Activated gamma-delta T cell (primary cell): Measurements from ENCODE around the gene PCBP3.

Source experiments
- DNase-seq: peaks from one replicate; lab custom pipeline; 2025; lab: John Stamatoyannopoulos, UW

Gene PCBP3

DNA sequence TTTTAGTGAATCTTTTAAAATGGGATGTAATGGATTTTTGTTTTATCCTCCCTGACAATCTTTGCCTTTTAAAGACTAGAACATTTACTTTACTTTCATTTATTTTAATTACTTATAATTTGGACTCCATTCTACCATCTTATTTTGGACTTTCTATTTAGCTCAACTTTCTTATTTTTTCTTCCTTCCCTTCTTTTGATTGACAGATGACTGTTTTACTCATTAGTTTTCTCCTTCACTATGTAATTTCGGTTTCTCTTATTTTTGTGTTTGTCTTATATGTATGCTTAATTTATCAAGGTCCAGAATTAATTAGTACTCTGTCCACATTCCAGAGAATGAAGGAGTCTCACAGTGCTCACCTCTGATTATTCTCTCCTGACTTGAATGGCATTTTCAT is 109.9 kb downstream of the PCBP3 start:
- DNase-seq, result no peak

DNA sequence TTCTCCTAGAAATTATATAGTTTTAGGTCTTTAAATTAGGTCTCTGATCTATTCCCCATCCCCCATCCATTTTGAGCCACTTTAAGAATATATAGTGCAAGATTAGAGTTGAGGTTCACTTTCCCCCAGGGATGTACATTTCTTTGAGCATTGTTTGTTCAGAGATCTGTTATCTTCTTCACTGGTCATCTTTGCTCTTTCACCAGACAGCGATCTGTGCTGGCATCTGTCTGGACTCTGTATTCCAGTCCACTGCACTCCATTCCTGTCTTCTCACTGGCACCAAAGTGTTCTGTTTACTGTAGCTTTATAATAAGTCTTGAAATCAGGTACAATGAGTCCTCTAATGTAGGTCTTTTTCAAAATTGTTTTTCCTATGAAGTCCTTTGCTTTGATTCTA is 112.5 kb downstream of the PCBP3 start:
- no peak for DNase-seq

DNA sequence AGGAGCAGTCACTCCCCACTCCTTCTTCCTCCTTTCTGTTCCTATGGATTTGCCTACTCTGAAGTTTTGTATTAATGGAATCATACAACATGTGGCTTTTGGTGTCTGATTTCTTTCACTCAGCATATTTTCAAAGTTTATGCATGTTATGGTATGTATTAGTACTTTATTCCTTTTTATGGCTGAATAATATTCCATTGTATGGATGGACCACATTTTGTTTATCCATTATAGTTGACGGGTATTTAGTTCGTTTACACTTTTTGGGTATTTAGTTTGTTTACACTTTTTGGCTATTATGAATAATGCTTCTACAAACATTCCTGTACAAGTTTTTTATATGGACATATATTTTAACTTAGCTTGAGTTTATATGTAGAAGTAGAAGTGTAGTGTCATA is 113.1 kb downstream of the PCBP3 start:
- DNase-seq, result no peak

DNA sequence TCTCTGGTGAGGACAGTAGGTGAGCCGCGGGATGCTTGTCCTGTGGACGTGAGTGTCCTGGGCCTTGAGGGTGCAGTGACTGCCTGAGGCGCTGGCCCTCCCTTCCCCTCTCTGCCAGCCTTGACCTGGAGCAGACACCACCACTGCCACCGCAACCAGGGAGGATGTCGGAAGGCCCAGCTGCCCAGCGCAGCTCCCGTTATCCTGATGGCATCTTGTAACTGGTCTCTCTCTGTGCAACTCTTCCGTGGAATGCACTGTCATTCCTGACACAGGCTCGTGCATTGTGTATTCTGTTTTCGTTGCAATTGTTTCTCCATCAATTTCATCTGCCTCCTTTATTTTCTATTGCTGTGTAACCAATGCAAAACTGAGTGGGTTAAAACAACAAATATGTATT is 118.2 kb downstream of the PCBP3 start:
- no peak for DNase-seq

DNA sequence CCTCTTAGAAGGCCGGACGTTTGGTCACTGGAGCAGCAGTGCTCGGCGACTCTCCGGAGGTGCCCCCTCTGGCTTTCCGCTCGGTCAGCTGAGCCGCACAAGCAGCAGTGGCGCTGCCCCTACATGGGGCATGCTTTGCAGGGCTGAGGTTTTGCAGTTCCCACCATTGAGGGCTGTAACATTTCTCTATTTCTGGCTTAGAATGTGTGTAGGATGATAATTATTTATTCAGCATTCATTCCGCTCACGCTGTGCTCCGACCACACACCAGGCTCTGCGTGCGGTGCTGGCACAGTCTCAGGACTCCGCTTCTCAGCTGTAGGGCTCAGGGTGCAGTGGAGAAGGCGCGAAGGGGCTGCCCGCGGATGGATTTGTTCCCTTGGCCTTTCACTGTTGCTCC is 119.5 kb downstream of the PCBP3 start:
- no peak for DNase-seq

DNA sequence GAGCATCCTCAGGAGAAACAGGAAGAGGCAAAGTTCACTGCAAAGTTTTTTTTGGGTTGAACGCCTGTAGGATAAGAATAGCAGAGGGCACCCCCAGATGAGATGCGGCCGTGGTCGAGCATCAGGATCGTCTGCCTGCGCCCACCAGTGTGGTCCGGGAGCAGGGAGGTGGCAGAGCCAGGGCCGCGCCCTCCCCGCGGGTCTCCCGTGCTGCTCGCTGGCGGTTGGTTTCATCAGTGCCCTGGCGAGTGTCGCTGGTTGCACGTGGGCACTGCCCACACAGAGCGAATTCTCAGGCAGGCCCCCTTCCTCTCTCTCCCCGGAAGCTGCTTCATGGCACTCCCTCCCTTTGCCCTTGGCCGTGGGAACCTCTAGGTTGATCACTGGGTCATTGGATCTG is 120.0 kb downstream of the PCBP3 start:
- DNase-seq, result no peak

DNA sequence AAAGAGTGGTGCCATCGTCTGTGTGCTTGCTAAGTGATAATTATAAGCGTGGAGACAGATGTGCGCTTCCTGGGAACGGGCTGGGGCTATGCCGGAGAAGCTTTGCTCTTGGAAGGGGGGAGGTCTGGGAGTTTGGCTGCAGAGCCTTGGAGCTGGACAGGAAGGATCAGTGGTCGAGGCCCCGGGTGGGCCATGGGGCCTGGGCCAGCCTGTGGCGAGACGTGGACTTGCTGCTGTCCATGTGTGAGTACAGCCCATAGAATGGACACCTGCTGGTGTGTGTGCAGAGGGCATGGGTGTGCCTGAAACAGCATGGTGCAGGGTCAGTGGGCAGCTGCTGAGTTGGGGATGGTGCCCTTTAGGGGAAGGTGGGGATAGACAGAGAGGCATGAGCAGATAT is 121.3 kb downstream of the PCBP3 start:
- DNase-seq, result no peak

DNA sequence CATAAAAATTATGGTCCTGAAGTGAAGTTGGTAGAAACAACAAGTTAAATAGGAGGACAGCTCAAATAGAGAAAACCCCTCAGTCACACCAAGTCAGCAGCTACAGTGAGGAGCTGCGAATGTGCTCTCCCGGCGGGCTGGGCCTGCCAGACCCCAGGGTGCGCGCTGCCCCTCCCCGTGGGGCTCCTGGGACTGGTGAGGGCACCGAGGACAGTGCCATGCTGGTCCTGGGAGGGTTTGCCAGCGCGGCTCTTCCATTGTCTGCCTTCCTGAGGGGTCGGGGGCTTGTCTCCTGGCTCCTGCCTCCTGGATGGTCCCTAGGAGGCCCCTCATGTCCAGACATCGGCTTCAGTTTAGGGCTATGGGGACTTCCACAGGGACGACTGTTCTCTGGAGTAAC is 121.8 kb downstream of the PCBP3 start:
- DNase-seq, result no peak

DNA sequence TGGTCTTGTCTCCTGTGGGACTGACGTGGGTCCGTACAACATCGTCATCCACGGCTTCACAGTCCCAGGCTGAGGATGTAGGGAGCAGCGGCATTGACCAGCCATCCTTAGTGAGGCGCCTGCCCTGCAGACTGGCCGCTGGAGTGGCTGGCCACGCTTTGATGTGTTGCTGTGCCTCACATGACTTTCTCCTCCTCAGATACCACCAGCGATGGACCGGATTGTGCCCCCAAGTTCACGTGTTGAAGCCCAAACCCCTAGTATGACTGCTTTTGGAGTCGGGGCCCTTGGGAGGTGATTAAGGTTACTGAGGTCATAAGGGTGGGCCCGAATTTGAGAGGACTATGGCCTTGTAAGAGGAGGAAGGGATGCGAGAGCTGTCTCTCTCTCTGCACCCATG is 122.5 kb downstream of the PCBP3 start:
- no peak for DNase-seq

DNA sequence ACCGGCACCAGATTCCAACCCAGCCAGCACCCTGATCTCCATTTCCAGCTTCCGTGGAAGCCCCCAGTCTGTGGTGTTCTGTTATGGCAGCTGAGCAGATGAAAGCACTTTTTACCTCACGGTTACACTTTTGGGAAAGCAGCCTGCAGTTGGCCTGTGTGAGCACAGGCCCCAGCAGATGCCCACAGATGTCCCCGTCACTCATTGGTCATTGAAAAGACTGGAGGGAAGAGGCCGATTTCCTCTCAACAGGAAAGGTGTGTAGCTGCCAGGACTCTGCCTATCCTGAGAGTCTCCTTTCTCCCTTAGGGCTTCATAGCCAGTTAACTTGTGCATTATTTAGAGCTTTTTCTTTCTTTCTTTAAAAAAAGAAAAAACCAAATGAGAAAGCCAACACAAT is 123.0 kb downstream of the PCBP3 start:
- DNase-seq, result no peak

DNA sequence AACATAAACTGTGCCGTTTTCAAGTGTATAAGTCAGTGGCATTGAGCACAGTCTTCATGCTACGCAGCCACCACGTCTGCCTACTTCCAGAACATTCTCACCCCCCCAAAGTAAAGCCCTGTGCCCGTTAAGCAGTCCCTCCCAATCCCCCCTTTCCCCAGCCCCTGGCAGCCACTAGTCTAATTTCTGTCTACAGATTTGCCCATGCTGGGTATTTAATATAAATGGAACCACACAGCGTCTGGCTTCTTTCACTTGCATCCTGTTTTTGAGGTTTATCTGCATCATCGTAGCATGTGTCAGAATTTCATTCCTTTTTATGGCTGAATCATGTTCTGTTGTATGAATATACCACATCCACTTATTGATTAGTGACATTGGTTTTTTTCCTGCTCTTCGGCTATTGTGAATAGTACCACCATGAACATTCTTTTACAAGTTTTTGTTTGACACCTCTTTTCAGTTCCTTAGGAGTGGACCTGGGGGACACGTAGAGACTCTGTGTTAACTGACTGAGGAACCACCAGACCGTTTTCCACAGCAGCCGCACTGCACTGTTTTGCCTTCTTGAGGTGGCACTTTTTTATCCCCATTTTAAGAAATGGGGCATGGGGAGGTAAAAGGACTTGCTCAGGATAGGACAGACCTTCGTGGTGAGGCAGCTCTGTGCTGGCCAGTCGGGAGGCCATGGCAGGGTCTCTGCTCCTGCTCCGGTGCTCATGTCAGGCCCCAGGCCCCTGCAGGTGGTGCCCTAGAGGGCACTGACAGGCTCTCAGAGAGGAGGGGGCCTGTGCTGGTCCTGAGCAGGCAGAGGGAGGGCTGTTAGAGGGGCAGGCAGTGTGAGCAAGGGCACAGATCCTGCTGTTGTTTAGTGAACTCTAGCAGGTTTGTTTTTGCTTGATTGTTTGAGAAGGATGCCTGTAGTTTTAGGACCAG is 123.8 kb downstream of the PCBP3 start:
- DNase-seq, result no peak

DNA sequence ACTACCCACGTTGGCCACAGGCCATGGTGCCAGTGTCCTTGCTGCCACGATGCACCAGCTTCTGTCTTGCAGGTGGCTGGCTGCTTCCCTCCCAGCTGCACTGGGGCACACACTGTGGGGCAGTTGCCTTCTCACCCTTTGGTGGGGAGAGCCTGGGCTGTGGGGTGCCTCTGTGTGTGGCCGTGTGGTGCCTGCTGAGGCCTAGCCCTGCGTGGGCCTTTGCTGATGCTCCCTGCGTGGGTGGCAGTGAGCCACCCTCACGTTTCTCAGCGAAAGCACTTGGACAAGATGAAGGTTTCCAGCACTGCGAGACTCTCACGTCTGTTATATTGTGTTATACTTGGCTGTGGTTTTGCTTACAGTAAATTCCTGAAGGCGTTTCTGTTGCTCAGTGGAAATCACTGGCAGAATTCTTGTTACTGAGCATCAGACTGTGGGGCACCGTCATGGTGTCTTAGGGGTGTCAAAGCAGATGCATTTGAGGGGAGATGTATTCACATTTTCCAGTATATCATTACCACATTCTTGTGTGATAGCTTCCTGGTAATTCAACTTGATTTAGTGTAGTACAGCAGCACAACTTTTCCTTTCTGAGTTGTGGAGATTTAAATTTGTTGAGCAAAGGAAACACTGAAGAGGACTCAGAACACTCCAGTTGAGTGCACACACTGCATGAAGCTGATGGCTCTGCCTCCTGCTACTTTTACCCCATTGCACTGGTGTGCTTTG is 124.7 kb downstream of the PCBP3 start:
- no peak for DNase-seq

DNA sequence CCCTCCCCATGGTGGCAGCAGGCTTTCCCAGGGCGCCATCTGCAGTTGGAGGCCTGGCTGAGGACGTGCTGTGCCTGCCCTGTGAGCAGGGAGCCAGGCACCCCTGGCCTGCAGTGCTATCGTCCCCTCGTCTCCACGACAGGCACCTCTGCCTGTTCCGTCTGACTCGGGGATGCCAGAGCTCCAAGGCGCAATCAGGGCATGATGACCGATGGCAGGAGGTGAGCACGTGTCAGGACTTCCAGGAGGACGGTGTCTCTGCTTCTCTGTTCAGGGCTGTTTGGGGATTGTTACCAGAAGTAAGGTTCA is 125.2 kb downstream of the PCBP3 start:
- no peak for DNase-seq

DNA sequence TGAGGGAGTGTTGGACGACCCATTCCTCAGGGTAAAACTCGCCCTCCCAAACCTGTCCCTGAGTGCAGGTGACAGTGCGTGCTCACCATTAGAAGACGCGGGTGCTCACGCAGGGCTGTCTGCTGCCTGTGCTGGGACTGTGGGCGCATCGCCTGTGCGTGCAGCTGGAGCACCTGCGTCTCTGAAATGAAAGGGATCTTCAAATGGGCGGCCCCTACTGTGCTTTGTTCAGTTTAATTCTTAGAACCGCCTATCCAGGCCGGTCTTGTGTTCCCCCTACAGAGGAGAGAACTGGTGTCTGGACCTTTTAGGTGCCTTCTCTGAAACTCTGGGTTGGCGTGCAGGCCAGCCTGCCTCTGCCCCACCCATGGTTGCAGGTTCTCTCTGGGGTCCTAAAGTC is 125.8 kb downstream of the PCBP3 start:
- DNase-seq, result no peak

DNA sequence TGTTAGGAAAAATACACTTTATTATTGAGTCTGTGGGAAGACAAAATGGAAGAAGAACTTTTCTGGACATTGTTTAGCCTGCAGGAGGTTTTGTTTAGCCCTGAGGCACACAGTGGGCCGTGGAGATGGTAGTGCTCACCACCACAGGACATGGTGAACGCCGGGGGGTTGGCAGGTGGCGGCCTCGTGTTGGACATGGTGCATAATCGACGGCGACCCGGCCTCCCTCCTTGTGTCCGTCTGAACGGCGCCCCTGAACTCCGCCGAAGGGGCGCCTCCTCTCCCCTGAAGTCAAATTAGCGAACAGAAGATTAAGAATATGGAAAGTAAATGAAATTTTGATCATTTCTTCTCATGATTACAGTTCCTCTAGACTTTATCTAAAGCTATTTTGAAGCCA is 126.4 kb downstream of the PCBP3 start:
- DNase-seq, result no peak

DNA sequence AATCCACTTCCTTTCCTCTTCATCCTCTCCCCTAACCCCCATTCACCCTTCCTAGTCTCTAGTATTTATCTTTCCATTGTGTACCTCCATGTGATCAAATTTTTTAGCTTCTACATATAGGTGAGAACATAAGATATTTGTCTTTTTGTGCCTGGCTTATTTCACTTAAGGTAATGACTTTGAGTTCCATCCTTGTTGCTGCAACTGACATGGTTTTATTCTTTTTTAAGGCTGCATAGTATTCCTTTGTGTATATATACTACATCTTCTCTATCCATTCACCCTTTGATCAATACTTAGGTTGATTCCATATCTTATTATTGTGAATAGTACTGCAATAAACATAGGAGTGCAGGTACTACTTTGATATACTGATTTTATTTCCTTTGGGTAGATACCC is 128.7 kb downstream of the PCBP3 start:
- DNase-seq, result no peak

DNA sequence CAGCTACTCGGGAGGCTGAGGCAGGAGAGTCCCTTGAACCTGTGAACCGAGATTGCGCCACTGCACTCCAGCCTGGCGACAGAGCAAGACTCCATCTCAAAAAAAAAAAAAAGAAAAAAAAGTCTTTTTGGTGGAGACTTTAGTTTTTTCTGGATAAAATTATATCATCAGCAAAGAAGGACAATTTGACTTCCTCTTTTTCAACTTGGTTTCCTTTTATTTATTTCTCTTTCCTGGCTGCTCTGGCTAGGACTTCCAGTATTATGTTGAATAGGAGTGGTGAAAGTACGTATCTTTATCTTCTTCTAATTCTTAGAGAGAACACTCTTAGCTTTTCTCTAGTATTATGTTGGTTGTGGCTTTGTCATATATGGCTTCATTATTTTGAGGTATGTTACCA is 130.8 kb downstream of the PCBP3 start:
- DNase-seq, result no peak

DNA sequence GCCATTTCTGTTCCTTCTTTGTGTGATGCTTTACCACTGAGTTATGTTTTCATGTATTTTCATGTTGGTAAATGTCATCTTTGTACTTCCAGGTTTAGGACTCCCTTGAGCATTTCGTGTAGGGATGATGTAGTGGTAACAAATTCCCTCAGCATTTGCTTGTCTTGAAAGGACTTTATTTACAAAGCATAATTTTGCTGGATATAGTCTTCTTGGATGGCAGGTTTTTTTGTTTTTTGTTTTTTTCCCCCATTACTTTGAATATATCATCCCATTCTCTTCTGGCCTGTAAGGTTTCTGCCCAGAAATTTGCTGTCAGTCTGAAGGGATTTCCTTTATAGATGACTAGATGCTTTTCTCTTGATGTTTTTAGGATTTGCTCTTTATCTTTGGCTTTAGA is 133.4 kb downstream of the PCBP3 start:
- DNase-seq, result no peak

DNA sequence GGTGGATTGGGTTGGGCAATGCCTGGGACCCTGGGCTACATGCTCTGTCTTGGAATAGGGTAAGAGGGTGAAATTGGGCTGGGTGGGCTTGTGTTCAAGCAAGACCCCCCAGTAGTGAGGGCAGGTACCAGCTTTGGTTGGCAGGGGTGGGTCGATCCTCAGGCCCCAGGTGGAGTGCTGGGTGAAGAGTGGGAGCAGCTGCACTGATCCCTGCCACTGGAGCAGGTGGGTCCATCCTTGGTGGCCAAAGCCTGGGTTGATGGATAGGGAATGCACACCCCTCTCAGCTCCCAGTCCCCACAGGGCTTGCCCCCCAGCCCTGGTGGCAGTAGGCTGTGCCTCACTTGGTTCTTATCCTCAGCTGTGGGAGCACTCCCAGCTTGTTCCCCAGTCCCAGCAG is 135.2 kb downstream of the PCBP3 start:
- no peak for DNase-seq

DNA sequence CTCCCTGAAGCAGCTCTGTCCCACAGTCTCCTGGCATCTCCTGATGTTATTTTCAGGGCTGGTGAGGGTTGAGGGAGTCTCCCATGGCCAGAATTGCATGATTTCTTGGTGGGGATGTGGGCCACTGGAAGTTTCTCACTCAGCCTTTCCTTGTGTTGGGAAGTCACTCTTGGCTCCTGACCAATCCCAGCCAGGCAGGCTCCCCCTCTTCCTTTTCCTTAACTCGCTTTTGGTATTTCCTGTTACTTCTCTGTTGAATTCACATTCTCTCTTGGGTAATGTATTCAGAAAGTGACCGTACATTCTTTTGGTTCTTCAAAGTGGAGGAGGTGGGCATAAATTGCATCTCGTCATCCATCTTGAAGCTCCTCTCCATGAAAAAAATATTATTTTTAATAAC is 135.7 kb downstream of the PCBP3 start:
- DNase-seq, result no peak

DNA sequence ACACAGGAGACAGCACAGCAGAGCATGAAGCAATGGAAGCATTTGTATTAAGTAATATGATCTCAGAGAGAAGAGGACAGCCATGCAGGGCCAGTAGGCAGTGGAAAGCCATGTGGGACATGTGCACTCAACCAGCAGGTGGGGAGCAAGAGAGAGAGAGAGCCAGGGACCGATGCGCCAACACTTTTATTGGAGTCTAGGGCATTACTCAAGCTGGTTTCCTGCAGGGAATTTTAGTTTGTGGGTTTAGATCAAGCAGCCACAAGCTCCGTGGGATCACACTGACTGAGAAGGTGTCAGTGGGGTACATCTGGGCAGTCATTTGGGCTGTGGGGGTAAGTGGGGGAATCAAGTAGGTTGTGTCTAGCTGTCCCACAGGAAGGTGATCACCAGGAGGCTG is 137.1 kb downstream of the PCBP3 start:
- DNase-seq, result no peak

DNA sequence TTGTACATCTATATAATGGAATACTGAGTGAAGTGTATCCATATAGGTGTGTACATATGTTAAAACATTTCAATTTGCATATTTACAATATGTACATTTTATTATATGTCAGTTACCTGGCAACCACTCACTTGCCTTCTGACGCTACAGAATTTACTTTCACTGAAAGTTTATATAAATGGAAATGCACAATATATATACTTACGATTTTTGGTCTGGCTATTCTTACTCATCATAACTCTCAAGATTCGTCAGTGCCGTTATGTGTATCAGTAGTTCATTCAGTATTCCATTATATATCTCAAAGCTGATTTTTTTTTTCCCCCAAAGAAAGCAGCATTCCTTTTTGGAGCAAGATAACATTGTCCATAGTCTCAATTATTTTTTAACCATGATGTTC is 138.2 kb downstream of the PCBP3 start:
- no peak for DNase-seq

DNA sequence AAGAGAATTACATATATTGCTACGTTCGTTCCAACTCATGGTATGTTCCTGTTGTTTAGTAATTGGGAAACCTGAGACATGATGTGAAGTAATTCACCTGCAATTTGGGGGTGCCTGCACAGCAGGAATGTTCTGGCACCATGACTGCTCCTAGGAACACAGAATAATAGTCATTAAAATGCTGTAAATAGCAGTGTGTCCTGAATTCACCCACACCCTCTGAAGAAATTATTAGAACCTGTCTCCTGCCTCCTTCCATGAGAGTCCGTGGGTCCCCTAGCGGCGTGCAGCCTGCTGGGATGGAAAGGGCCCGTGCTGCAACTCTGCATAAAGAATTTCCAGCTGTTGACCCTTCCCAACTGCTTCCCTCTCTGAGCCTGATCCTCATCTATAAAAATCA is 143.1 kb downstream of the PCBP3 start:
- no peak for DNase-seq

DNA sequence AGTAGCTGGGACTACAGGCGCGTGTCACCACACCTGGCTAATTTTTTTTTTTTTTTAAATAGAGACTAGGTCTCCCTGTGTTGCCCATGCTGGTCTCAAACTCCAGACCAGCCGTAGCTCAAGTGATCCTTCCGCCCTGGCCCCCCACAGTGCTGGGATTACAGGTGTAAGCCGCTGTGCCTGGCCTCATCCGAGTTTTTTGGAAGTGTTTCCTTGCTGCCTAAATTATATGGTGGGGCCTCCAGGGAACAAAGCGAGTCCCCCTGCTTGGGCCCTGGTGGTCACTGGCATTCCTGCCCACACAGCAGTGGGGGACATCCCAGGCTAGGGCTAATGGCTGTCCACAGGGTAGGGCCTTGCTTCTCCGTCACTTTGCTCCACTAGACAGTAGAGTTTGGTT is 143.8 kb downstream of the PCBP3 start:
- DNase-seq, result no peak
